DMS153 (cell line): Measurements from ENCODE around the gene DIPK1B.
A peak's percentile ranks its signal among the peaks of the same experiment; 100 is the strongest.

Experiments
- DNase-seq: peaks from one replicate; lab custom pipeline; 2025; lab: John Stamatoyannopoulos, UW

The DIPK1B gene

GRCh38 chr9:136686794-136687711 is 25.3 kb upstream of the DIPK1B start, which contains the start of gene AGPAT2:
Gene AGPAT2, minus strand, starts transcription at chr9:136687457. Its CDS starts 100 bp downstream, at chr9:136687357.
- DNase-seq = peak; percentile 37

- peak; percentile 20 for DNase-seq
These were observed 24.6 kb upstream of the DIPK1B start for GRCh38 chr9:136687721-136688223.

- no peak for DNase-seq
These were observed 23.9 kb upstream of the DIPK1B start for GRCh38 chr9:136688274-136689107.

- no peak for DNase-seq
These were observed 23.3 kb upstream of the DIPK1B start for GRCh38 chr9:136689108-136689460.

GRCh38 chr9:136690104-136690805 is 22.1 kb upstream of the DIPK1B start:
- no peak for DNase-seq

- peak; percentile 54 for DNase-seq
These were observed 21.5 kb upstream of the DIPK1B start for GRCh38 chr9:136690806-136691261.

GRCh38 chr9:136691316-136692184 is 20.8 kb upstream of the DIPK1B start:
- DNase-seq = peak; percentile 70

- no peak for DNase-seq
These were observed 19.9 kb upstream of the DIPK1B start for GRCh38 chr9:136692185-136693134.

GRCh38 chr9:136693135-136693489 is 19.3 kb upstream of the DIPK1B start:
- DNase-seq = no peak

- peak; percentile 39 for DNase-seq
These were observed 18.7 kb upstream of the DIPK1B start for GRCh38 chr9:136693490-136694162.

- DNase-seq = no peak
These were observed 18.1 kb upstream of the DIPK1B start for GRCh38 chr9:136694163-136694871.

- no peak for DNase-seq
These were observed 17.5 kb upstream of the DIPK1B start for GRCh38 chr9:136694872-136695247.

GRCh38 chr9:136695435-136695895 is 16.9 kb upstream of the DIPK1B start:
- peak; percentile 94 for DNase-seq

GRCh38 chr9:136695955-136696354 is 16.4 kb upstream of the DIPK1B start:
- peak; percentile 67 for DNase-seq

GRCh38 chr9:136696502-136696901 is 15.9 kb upstream of the DIPK1B start:
- DNase-seq = no peak

- DNase-seq = no peak
These were observed 15.1 kb upstream of the DIPK1B start for GRCh38 chr9:136697146-136697820.

- no peak for DNase-seq
These were observed 14.4 kb upstream of the DIPK1B start for GRCh38 chr9:136697821-136698526.
